Fibroblast of mammary gland (primary cell): ENCODE data around the gene BASP1.
A peak's percentile ranks its signal among the peaks of the same experiment; 100 is the strongest.
"Not testable (repeated sequence)": the region's sequence is repeated elsewhere in the genome, so short reads cannot be mapped to it uniquely, and the experiment has no call there.

Experiments used
- DNase-seq: peaks from one replicate; pipeline ENCODE4 v3.0.0-alpha.2; 2010; ENCODE audit warnings: low read depth
- H3K4me3 ChIP-seq: 2 replicates; pipeline ENCODE4 v1.5.1; 2011; ENCODE audit warnings: low read depth, mild to moderate bottlenecking, low read length, moderate library complexity; ENCODE audit not compliant: control insufficient read depth
- TF ChIP-seq, protein P1 (sequence below): conservative IDR thresholded peaks from 2 replicates; pipeline ENCODE4 v1.5.1; 2011; ENCODE audit warnings: low read depth, low read length, inconsistent platforms; ENCODE audit not compliant: control insufficient read depth, insufficient read depth

BASP1 gene

DNA sequence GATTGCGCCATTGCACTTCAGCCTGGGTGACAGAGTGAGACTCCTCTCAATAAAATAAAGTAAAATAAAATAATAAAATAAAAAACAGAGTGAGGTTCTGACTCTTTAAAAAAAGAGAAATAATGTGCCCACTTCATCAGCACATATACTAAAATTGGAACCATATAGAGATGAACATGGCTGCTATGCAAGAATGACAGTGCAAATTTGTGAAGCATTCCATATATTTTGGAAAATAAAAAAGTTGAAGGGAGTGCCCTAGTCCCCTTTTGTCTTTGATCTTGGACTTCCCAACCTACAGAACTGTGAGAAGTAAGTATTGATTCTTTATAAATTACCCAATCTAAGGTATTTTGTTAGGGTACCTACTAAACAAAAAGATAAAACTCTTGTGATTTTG, 23.1 kb downstream of the BASP1 start:
- TF ChIP-seq, protein P1, sequence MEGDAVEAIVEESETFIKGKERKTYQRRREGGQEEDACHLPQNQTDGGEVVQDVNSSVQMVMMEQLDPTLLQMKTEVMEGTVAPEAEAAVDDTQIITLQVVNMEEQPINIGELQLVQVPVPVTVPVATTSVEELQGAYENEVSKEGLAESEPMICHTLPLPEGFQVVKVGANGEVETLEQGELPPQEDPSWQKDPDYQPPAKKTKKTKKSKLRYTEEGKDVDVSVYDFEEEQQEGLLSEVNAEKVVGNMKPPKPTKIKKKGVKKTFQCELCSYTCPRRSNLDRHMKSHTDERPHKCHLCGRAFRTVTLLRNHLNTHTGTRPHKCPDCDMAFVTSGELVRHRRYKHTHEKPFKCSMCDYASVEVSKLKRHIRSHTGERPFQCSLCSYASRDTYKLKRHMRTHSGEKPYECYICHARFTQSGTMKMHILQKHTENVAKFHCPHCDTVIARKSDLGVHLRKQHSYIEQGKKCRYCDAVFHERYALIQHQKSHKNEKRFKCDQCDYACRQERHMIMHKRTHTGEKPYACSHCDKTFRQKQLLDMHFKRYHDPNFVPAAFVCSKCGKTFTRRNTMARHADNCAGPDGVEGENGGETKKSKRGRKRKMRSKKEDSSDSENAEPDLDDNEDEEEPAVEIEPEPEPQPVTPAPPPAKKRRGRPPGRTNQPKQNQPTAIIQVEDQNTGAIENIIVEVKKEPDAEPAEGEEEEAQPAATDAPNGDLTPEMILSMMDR: no peak
- no peak overlapping the region for H3K4me3 ChIP-seq
- DNase-seq: no peak

DNA sequence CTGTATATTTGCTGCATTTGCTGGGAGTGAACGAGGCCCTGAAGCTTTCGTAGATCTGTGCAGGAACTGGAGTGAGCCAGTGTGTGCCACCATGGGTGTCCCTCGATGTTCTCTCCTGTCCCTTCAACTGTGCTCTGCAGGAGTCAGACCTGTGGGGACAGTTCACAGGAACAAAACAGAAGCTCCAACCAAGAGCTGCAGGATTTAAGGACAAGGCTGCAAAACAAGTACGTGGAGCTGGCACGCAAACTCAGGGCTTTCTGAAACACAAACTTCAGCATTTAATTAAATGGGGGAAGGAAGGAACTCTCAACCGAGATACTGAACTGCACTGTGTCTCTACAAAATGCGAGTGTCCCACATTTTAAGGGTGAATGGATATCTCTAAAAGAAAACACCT, 24.2 kb downstream of the BASP1 start:
- TF ChIP-seq, protein P1: no peak
- H3K4me3 ChIP-seq: no peak overlapping the region
- no peak for DNase-seq

DNA sequence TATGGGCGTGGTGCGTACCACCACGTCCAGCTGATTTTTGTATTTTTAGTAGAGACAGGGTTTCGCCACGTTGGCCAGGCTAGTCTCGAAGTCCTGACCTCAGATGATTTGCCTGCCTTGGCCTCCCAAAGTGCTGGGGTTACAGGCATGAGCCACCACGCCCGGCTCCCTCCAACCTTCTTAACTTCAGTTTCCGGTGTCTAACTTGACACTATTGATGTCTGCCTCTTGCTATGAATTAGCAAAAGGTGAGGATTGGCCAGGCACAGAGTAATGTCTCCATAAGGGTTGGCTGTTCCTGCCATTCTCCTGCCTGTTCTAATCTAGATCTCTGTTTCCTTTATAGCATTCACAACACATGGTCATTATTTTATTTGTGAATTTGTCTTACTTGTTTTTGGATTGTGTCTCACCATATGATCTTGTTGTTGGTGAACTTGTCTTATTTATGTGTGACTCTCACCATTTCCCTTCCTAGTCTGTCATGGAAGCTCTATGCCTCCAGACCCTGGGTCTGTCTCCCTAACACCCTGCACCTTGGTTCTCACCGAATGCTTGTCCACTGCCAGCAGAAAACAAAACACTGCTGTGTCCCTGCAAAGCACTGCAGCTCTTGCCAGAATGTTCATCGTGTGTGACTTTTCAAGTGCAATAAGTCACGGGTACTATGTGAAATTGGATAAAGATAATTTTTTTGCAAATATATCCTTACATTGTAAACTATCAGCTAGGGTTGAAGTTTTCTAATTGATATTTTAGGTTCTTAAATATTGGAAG, 26.0 kb downstream of the BASP1 start:
- TF ChIP-seq, protein P1: no peak
- DNase-seq: no peak

DNA sequence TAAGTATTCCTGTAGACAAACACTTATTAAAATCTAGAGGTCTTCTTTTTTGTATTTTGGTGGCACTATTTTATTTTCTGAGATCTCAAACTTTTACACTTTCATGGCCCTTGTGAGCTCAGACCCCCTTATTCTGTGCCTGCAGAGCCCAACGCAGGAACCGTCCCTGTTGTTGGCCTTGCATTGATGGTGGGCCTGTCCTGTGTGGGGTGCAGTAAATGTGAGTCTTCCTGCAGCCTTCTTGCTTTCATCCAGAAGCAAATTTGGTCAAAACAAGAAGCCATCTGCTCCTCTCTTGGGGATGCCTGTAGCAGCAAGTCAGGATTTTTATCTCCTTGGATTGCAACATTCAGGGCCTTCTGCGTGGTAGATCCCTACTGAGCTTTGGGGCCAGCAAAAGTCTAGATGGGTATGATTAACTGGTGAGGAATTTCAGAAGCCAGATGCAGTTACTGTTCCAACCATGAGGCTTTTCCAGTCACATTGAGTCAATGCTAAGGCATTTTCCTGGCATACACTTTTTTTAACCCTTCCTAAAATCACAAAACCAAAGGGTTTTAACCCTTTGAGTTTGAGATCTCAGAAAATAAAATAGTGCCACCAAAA, 31.7 kb downstream of the BASP1 start:
- H3K4me3 ChIP-seq: no peak overlapping the region
- TF ChIP-seq, protein P1: peak; percentile 14

More for the DNA sequence above, 26.0 kb downstream of the BASP1 start:
- H3K4me3 ChIP-seq: no peak overlapping the region

DNA sequence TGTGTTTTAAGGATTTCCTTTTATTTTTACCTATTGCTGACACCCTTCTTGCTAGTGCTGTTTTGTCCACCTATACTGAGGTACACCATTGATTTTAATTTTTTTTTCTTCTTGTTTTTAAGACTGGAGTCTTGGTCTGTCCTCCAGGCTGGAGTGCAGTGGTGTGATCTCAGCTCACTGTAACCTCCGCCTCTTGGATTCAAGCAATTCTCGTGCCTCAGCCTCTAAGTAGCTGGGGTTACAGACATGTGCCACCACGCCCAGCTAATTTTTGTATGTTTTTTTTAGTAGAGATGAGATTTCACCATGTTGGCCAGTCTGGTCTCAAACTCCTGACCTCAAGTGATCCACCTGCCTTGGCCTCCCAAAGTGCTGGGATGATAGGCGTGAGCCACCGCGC, 32.4 kb downstream of the BASP1 start:
- not testable (repeated sequence) for H3K4me3 ChIP-seq, DNase-seq

More for the DNA sequence above, 31.7 kb downstream of the BASP1 start:
- peak; percentile 98 for DNase-seq

DNA sequence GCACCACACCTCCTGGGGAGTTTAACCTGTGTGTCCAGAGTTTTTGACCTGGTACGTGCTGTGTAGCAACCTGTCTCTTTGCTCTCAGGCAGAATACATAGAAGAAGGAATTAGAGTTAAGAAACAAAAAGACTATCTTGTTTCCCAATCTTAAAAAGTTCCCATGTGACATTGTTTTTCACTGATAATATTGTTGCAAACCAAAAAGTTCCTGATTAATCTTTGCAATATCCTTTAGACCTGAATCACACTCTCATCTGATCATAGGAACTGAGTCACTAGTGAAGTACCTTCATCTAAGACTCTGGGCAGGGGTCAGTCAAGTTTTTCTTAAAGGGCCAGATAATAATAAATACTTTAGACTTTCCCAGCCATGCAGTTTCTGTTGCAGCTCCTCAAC, 35.1 kb downstream of the BASP1 start:
- TF ChIP-seq, protein P1: no peak
- no peak overlapping the region for H3K4me3 ChIP-seq
- peak; percentile 63 for DNase-seq

DNA sequence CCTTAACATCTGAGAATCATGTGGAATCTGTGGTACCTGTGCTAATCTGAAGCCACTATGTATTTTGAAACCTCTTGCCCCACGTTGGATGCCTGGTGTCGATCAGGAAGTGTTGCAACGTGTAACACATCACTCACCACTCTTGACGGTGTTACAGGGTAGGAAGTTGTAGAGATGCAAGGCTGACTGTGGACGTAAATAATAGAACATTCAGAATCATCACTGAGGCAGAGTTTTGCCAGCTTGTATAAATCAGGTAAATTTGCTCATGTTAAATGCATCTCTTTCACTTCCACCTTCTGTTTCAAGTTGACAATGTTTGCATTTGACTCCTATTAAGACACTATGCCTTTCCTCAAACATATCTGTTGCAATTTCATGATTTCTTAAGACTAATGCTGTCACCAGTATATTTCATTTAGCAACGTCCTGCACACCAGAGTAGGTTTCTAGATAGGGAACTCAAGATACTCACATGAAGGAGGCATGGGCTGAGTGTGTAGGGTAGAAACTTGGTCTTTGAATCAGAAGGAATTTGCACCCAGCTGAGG, 38.1 kb downstream of the BASP1 start:
- peak; percentile 68 for DNase-seq
- TF ChIP-seq, protein P1: no peak
- no peak overlapping the region for H3K4me3 ChIP-seq
